ENCODE measurements around the gene ERLEC1. TPM values are rescaled to one million over a fixed set of nuclear protein-coding genes. Genes with fewer than 3 reads are reported as not detected.

ERLEC1 gene
- polyA plus RNA-seq, 2 of the 4 experiments (the other 2 are of a cell fraction): 58.7 to 113 TPM

DNA sequence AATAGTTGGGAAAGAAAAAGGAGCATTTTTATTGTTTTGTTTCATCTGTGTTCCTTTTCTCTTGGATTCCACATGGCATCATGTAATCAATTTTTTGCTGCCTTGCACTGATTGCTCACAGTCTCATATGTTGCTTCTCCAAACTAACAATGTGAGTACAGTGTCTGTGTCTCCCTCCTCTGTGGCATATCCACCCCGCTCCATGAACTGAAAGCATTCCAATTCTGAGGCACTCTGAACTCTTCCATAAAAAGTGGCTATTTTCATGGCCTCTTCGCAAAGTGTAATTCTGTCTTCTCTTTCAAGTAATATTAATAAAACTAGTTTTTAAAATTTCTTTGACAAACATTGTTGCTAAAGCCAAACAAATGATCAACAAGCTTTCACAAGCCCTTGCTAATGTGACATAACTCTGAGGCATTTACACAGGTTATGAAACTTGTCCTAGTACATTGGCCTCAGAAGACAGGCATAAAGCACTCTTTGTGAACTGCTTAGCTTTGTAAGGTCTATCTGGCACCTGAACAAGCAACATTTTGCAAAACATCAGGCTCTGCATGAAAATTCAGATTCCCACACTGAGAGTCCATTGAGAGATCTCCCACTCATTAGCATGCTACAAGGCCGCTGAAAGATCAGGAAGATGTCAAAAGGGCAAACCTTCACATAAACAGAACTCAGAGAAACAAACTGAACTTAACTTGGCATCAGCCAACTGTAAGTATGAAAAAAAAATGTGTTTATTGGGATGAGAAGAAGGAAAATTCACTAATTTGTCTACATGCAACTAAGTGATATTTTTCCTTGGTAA, 39.9 kb downstream of the ERLEC1 start:
- FAIRE-seq (no peak), DNase-seq (ENCODE audit: low read depth in 1 of 2, low spot score in 1 of 2) (no peak), ATAC-seq (no peak)
- 52% methylated on average over 3 of the region's 3 CpGs for WGBS (ENCODE audit: missing lambda C conversion rate)
- H3K4me3 ChIP-seq: no peak overlapping the region
- no peak for TF ChIP-seq KDM1A (IDR thresholded peaks at IDR 0.05; ENCODE audit: low read depth)
- TF ChIP-seq JUNB (IDR thresholded peaks at IDR 0.05): no peak
- H3K9me3 ChIP-seq: no peaks in the 10 kb centered on the region
- POLR2A ChIA-PET: no interaction called here
- H3K4me1 ChIP-seq: no peaks in the 10 kb centered on the region
- H3K4me2 ChIP-seq: no peak overlapping the region
- CTCF ChIA-PET: no interaction called here
- H3K27ac ChIP-seq: no peak overlapping the region

DNA sequence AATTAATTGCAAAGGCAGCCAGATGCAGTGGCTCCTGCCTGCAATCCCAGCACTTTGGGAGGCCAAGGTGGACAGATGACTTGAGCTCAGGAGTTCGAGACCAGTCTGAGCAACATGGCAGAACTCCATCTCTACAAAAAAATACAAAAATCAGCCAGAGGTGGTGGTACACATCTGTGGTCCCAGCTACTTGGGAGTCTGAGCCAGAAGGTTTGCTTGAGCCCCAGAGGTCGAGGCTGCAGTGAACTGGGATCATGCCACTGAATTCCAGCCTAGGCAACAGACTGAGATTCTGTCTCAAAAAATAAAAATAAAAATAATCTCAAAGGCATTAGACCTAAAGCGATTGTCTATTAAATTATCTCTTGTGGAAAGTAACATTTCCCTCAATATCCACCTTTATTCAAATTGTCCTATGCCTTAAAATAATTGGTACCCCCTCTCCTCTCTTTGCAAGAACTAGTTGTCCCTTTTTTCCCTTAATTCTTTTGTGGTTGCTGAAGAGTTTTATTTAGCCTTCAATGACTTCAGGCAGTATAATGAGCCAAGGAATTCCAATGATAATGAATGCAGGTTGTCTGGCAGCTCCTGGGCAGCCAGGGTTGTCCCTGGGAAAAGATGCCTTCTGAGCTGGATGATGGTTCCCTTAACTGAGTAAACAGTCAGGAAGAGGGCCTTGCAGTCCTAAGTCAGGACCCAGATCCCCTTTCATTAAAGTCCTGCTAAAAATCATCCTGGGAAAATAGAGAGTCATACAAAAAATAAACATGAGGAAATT, 40.7 kb downstream of the ERLEC1 start:
- CTCF ChIA-PET: interaction anchor here (1.3 kb wide), 1 partner anchor 19 kb away, joined by 3 read pairs; no protein-coding TSS in a partner anchor
- no peak overlapping the region for H3K27ac ChIP-seq
- POLR2A ChIA-PET: no interaction called here
- ATAC-seq (no peak), FAIRE-seq (no peak), DNase-seq (ENCODE audit: low read depth in 1 of 2, low spot score in 1 of 2) (no peak)
- H3K9me3 ChIP-seq: no peaks in the 10 kb centered on the region
- no peak overlapping the region for H3K4me3 ChIP-seq
- no peak for TF ChIP-seq HOXB13 (CRISPR knock-in tag; IDR thresholded peaks at IDR 0.05; ENCODE audit: low read depth)
- no peak for TF ChIP-seq ZNF302 (CRISPR knock-in tag; IDR thresholded peaks at IDR 0.05)
- TF ChIP-seq, protein P1, sequence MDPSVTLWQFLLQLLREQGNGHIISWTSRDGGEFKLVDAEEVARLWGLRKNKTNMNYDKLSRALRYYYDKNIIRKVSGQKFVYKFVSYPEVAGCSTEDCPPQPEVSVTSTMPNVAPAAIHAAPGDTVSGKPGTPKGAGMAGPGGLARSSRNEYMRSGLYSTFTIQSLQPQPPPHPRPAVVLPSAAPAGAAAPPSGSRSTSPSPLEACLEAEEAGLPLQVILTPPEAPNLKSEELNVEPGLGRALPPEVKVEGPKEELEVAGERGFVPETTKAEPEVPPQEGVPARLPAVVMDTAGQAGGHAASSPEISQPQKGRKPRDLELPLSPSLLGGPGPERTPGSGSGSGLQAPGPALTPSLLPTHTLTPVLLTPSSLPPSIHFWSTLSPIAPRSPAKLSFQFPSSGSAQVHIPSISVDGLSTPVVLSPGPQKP (IDR thresholded peaks at IDR 0.05; ENCODE audit: low read depth, low read length): no peak
- TF ChIP-seq POLR2AphosphoS2 (conservative IDR thresholded peaks at IDR 0.05; ENCODE audit: low read length): no peak
- no peak for TF ChIP-seq TFCP2L1 (CRISPR knock-in tag; IDR thresholded peaks at IDR 0.05)
- H3K4me2 ChIP-seq: no peak overlapping the region
- H3K4me1 ChIP-seq: no peaks in the 10 kb centered on the region
- 67% methylated on average over 3 of the region's 3 CpGs for WGBS (ENCODE audit: missing lambda C conversion rate)

DNA sequence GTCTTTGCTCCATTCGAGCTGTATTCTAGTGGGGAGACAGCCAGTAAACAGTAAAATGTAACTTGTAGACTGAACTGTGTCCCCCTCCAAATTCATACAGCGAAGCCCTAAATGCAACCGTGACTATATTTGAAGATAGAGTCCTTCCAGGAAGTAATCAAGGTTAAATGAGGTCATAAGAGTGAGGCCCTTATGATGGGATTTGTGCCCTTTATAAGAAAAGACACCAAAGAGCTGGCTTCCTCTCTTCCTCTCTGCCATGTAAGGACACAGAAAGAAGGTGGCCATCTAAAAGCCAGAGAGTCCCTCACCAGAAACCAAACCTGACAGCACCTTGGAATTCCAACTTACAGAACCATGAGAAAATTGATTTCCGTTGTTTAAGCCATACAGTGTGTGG, 41.5 kb downstream of the ERLEC1 start:
- Histone ChIP-seq H3K9me3 (no peaks in the 10 kb centered on the region), H3K4me3 (no peak overlapping the region), H3K27ac (no peak overlapping the region), H3K4me2 (no peak overlapping the region), H3K4me1 (no peaks in the 10 kb centered on the region)
- FAIRE-seq (no peak), ATAC-seq (no peak), DNase-seq (ENCODE audit: low read depth in 1 of 2, low spot score in 1 of 2) (no peak)
- ChIA-PET CTCF (interaction anchor here (0.6 to 1.3 kb wide), 2 partner anchors 12 to 18 kb away, joined by 3 read pairs; no protein-coding TSS in a partner anchor), POLR2A (no interaction called here)
- WGBS (ENCODE audit: missing lambda C conversion rate): 88% methylated on average over 4 of the region's 4 CpGs
- TF ChIP-seq, protein P2, sequence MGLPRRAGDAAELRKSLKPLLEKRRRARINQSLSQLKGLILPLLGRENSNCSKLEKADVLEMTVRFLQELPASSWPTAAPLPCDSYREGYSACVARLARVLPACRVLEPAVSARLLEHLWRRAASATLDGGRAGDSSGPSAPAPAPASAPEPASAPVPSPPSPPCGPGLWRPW (IDR thresholded peaks at IDR 0.05): no peak
- no peak for TF ChIP-seq HOXA7 (CRISPR knock-in tag; IDR thresholded peaks at IDR 0.05)
- TF ChIP-seq ZFP36 (IDR thresholded peaks at IDR 0.05; ENCODE audit: borderline replicate concordance, partially characterized antibody): no peak
- TF ChIP-seq, protein P3, sequence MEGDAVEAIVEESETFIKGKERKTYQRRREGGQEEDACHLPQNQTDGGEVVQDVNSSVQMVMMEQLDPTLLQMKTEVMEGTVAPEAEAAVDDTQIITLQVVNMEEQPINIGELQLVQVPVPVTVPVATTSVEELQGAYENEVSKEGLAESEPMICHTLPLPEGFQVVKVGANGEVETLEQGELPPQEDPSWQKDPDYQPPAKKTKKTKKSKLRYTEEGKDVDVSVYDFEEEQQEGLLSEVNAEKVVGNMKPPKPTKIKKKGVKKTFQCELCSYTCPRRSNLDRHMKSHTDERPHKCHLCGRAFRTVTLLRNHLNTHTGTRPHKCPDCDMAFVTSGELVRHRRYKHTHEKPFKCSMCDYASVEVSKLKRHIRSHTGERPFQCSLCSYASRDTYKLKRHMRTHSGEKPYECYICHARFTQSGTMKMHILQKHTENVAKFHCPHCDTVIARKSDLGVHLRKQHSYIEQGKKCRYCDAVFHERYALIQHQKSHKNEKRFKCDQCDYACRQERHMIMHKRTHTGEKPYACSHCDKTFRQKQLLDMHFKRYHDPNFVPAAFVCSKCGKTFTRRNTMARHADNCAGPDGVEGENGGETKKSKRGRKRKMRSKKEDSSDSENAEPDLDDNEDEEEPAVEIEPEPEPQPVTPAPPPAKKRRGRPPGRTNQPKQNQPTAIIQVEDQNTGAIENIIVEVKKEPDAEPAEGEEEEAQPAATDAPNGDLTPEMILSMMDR (IDR thresholded peaks at IDR 0.05): no peak
- TF ChIP-seq POLR2AphosphoS2 (conservative IDR thresholded peaks at IDR 0.05; ENCODE audit: low read length): no peak
- TF ChIP-seq, protein P4, sequence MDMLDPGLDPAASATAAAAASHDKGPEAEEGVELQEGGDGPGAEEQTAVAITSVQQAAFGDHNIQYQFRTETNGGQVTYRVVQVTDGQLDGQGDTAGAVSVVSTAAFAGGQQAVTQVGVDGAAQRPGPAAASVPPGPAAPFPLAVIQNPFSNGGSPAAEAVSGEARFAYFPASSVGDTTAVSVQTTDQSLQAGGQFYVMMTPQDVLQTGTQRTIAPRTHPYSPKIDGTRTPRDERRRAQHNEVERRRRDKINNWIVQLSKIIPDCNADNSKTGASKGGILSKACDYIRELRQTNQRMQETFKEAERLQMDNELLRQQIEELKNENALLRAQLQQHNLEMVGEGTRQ (IDR thresholded peaks at IDR 0.05): no peak
- TF ChIP-seq EP300 (IDR thresholded peaks at IDR 0.05): no peak
